Small intestine (tissue), 7 donors: ENCODE data around the gene VPS13A. TPM values are rescaled to one million over a fixed set of nuclear protein-coding genes. Genes with fewer than 3 reads are reported as not detected.

Experiments
- DNase-seq, 2 donors: peaks; one replicate each; pipeline versions ENCODE4 v3.0.0 to v3.0.0-alpha.2; 2013
- FAIRE-seq: peaks from 2 replicates; lab custom pipeline; 2012; peaks lifted over from hg19 to GRCh38; lab: Jason Lieb, UNC
- H3K27ac ChIP-seq, 3 donors: one replicate each; pipeline ENCODE4 v1.5.1; 2013; ENCODE audit warnings: low read length in 2 of 3, mild to moderate bottlenecking in 2 of 3, control low read depth in 1 of 3, inconsistent platforms in 1 of 3, low read depth in 1 of 3, moderate library complexity in 1 of 3
- H3K27me3 ChIP-seq, 3 donors: one replicate each; pipeline ENCODE4 v1.6.1; 2013; ENCODE audit warnings: low read length in 3 of 3, inconsistent platforms in 1 of 3; ENCODE audit not compliant: control insufficient read depth in 3 of 3, insufficient read depth in 3 of 3
- H3K36me3 ChIP-seq, 3 donors: one replicate each; pipeline ENCODE4 v1.6.1; 2013; ENCODE audit warnings: low read length in 3 of 3, inconsistent platforms in 1 of 3, low read depth in 1 of 3, mild to moderate bottlenecking in 1 of 3, moderate library complexity in 1 of 3; ENCODE audit not compliant: control insufficient read depth in 3 of 3, insufficient read depth in 2 of 3
- H3K4me1 ChIP-seq, 3 donors: one replicate each; pipeline ENCODE4 v1.6.1; 2013; ENCODE audit warnings: low read length in 2 of 3, inconsistent platforms in 1 of 3, low read depth in 1 of 3, mild to moderate bottlenecking in 1 of 3, moderate library complexity in 1 of 3; ENCODE audit not compliant: control insufficient read depth in 3 of 3, insufficient read depth in 2 of 3
- H3K4me3 ChIP-seq, 3 donors: one replicate each; pipeline ENCODE4 v1.5.1; 2013; ENCODE audit warnings: low read length in 3 of 3, control low read depth in 1 of 3, inconsistent platforms in 1 of 3, low read depth in 1 of 3, mild to moderate bottlenecking in 1 of 3, moderate library complexity in 1 of 3
- H3K9me3 ChIP-seq, 2 donors: one replicate each; pipeline ENCODE4 v1.6.1; 2013; ENCODE audit warnings: low read depth in 1 of 2, low read length in 1 of 2; ENCODE audit not compliant: control insufficient read depth in 2 of 2, insufficient read depth in 1 of 2
- WGBS, 3 donors: extraction: QIAGEN DNeasy Blood & Tissue Kit; methylation state at CpG; one replicate each; pipeline ENCODE4 v1.1.7; 2013; 5-methylcytosine and 5-hydroxymethylcytosine counted together
- polyA plus RNA-seq, 4 donors: library from polyadenylated mRNA; stranded (reverse) in 3 of 4; unstranded in 1 of 4; fragments of 200-250 nt in 3 of 4; fragments of 120-200 nt in 1 of 4; gene quantifications; one replicate each; pipeline versions ENCODE4 v1.2.1 to v1.2.3, GENCODE V29; 2013
- donor health status: healthy with polysubstance abuse.
- donor health status: control.
- donor health status: control.
- donor health status: Bipolar disorder and iron deficiency.
- donor health status: healthy.

Gene VPS13A
- polyA plus RNA-seq, 4 donors, result 15.3 to 54.3 (median 37.3) TPM

DNA sequence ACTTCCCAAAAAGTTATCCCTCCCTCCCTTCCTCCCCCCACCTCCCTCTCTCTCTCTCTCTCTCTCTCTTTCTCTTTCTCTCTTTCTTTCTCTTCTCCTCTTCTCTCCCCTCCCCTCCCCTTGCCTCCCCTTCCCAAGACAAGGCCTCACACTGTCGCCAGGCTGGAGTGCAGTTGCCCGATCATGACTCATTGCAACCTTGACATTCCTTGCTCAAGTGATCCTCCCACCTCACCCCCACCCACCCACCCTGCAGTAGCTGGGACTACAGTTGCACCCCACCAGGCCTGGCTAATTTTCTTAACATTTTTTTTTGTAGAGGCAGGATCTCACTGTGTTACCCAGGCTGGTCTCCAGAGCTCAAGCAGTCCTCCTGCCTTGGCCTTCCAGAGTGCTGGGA lies 32.8 kb downstream of the VPS13A start:
- Histone ChIP-seq H3K27me3 (no peaks in the 10 kb centered on the region), H3K4me1 (no peaks in the 10 kb centered on the region), H3K4me3 (no peak overlapping the region), H3K9me3 (no peaks in the 10 kb centered on the region), H3K27ac (no peak overlapping the region), H3K36me3 (peaks cover 0 to 20% (median 3%) of the 10 kb centered on the region in 3 donors)
- DNase-seq, result no peak
- 93 to 100% (median 98%) methylated on average over 2 of the region's 2 CpGs for WGBS, 3 donors
- no peak for FAIRE-seq

DNA sequence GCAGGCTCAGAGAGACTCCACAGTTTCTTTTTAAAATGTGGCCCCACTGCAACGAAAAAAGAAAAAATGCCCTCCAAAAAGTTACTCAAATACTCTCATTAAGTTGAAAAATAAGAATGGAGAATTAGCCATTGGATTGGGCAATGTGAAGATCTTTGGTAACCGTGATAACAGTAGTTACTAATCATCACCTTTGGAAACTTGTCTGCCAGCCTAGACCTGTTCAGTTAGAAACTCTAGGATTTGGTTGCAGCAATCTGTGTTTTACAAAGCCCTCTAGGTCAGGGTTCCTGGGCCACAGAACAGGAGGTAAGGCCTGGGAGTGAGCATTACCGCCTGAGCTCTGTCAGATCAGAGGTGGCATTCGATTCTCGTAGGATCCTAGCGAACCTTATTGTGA lies 34.2 kb downstream of the VPS13A start:
- no peak for DNase-seq
- Histone ChIP-seq H3K27ac (no peak overlapping the region), H3K36me3 (peaks cover 0 to 24% (median 9%) of the 10 kb centered on the region in 3 donors), H3K4me3 (no peak overlapping the region), H3K9me3 (no peaks in the 10 kb centered on the region), H3K4me1 (no peaks in the 10 kb centered on the region), H3K27me3 (no peaks in the 10 kb centered on the region)
- 91 to 97% (median 95%) methylated on average over 6 of the region's 6 CpGs for WGBS, 3 donors
- no peak for FAIRE-seq

DNA sequence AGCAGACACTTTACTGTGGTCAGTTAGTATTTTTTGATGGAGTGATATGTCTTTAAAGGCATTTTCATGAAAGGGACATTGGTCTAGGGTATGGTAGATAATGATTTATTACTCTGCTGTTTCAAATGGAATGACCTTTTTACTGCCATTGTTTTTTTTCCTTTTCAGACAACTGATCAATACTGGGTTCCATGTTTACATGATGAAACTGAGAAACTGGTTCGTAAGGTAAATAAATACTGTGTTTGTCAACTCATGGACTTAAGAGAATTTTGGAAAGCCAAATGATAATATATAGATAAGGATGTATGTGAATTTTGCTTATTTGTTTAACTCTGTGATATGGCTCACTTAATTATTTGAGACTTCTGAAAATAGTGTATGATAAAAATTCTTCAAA lies 35.5 kb downstream of the VPS13A start:
- no peaks in the 10 kb centered on the region for H3K27me3 ChIP-seq
- 83 to 90% (median 88%) methylated on average over 1 of the region's 1 CpG for WGBS, 3 donors
- no peak overlapping the region for H3K27ac ChIP-seq
- no peak for DNase-seq
- peaks cover 0 to 27% (median 9%) of the 10 kb centered on the region in 3 donors for H3K36me3 ChIP-seq
- FAIRE-seq, result no peak
- no peaks in the 10 kb centered on the region for H3K4me1 ChIP-seq
- no peaks in the 10 kb centered on the region for H3K9me3 ChIP-seq
- no peak overlapping the region for H3K4me3 ChIP-seq

DNA sequence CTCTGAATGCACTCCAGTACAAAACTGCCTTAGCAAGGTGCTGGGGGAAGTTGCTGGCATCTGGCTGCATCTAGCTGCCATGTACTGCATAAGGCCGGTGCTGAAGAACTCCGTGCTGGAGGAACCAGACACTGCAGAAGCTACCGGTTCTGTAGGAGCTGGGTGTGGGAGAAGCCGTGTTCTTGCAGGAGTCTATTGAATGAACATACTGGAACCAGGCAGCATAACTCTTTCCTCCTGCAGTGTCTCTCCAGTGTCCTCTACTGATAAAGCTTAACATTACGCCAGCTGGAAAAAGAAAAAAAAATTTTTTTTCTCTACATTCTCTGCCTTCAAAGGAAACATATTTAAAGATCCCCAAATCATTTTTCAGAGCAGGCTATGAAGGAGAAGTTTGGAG lies 38.5 kb downstream of the VPS13A start:
- 75 to 84% (median 83%) methylated on average over 5 of the region's 5 CpGs for WGBS, 3 donors
- FAIRE-seq (no peak), DNase-seq (peak in 1 of 2 donors; percentile 12)
- H3K4me1 ChIP-seq, result no peaks in the 10 kb centered on the region
- H3K27ac ChIP-seq, result no peak overlapping the region
- no peaks in the 10 kb centered on the region for H3K27me3 ChIP-seq
- no peaks in the 10 kb centered on the region for H3K9me3 ChIP-seq
- H3K4me3 ChIP-seq, result no peak overlapping the region
- H3K36me3 ChIP-seq, result peaks cover 0 to 24% (median 13%) of the 10 kb centered on the region in 3 donors

DNA sequence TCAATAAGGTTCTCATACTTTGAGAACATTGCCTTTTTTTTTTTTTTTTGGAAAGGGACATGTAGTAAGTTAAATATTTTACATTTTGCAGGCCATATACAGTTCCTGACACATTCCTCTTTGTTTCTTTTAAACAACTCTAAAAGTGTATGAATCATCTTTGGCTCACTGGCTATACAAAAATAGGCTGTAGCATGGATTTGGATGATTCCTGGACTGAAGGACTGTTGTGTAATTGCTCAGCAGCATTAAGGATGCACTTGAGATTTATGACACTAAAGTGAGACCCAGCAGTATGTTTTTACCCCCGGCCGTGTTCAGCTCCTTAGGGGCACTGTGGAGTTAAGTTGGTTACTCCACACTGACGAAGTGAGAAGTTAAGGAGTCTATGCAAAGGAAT lies 41.3 kb downstream of the VPS13A start:
- Histone ChIP-seq H3K4me3 (no peak overlapping the region), H3K4me1 (no peaks in the 10 kb centered on the region), H3K27ac (no peak overlapping the region), H3K9me3 (no peaks in the 10 kb centered on the region), H3K36me3 (peaks cover under 1 to 21% (median 11%) of the 10 kb centered on the region in 3 donors), H3K27me3 (no peaks in the 10 kb centered on the region)
- no peak for FAIRE-seq
- 73 to 96% (median 90%) methylated on average over 3 of the region's 3 CpGs for WGBS, 3 donors
- no peak for DNase-seq

DNA sequence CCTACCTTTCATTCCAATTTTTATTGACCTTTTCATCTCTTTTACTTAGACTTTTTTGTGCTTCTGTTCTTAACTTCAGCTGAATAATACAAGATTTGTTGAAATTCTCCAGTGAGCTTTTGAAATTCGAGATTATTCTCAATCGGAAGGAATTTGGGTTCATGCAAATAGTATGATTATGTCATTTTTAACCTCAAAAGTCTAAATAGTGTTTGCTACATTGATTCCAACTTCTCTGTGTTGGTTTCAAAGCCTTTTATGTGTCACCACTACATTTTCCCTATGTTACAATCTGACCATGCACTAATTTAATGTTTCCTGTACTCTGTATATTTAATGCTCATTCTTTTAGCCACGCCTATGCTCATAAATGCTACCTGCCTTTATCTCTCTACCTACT lies 44.1 kb downstream of the VPS13A start:
- no peak for DNase-seq
- Histone ChIP-seq H3K9me3 (no peaks in the 10 kb centered on the region), H3K4me3 (no peak overlapping the region), H3K27me3 (no peaks in the 10 kb centered on the region), H3K36me3 (peaks cover 3 to 12% (median 10%) of the 10 kb centered on the region in 3 donors), H3K27ac (no peak overlapping the region), H3K4me1 (no peaks in the 10 kb centered on the region)
- no peak for FAIRE-seq
- 87 to 96% (median 92%) methylated on average over 3 of the region's 3 CpGs for WGBS, 3 donors

DNA sequence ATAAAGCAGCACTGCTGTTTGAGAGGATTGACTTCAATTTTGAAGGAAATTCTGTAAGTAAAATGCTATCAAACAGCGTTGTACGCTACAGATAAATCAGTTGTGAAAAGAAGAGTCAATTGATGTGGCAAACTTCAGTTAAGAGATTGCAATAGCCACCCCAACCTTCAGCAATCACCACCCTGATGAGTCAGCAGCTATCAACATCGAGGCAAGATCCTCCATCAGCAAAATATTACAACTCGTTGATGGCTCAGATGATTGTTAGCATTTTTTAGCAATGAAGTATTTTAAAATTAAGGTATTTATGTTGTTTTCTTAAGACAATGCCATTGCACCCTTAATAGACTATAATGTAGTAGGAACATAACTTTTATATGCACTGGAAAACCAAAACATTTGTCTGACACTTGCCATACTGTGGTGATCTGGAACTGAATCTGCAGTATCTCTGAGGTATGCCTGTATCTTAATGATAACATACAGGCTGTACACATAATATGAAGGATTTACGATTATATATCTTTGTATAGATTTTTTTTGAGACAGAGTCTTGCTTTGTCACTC lies 47.5 kb downstream of the VPS13A start:
- Histone ChIP-seq H3K36me3 (peaks cover 12 to 18% (median 15%) of the 10 kb centered on the region in 3 donors), H3K27me3 (no peaks in the 10 kb centered on the region), H3K4me1 (no peaks in the 10 kb centered on the region), H3K9me3 (no peaks in the 10 kb centered on the region), H3K4me3 (no peak overlapping the region), H3K27ac (no peak overlapping the region)
- FAIRE-seq (no peak), DNase-seq (no peak)
- 72 to 80% (median 74%) methylated on average over 5 of the region's 5 CpGs for WGBS, 3 donors

DNA sequence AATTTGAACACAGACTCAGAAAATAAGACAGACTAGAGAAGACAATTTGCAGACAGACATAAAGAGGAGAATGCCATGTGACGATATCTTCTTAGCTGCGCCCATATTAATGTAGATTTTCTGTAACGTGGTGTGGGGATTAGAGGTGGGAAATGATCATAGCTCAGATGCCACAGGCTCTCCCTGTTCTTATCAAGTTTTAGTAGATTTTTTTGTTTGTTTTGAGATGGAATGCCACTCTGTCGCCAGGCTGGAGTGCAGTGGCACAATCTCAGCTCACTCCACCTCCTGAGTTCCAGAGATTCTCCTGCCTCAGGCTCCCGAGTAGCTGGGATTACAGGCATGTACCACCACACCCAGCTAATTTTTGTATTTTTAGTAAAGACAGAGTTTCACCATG lies 59.4 kb downstream of the VPS13A start:
- no peak for DNase-seq
- peaks cover 0 to 16% (median 2%) of the 10 kb centered on the region in 3 donors for H3K36me3 ChIP-seq
- WGBS, 3 donors, result 73 to 85% (median 81%) methylated on average over 5 of the region's 5 CpGs
- no peaks in the 10 kb centered on the region for H3K27me3 ChIP-seq
- H3K27ac ChIP-seq, result no peak overlapping the region
- no peak for FAIRE-seq
- no peak overlapping the region for H3K4me3 ChIP-seq
- peaks cover 0 to 4% of the 10 kb centered on the region in 2 donors for H3K9me3 ChIP-seq
- H3K4me1 ChIP-seq, result no peaks in the 10 kb centered on the region

DNA sequence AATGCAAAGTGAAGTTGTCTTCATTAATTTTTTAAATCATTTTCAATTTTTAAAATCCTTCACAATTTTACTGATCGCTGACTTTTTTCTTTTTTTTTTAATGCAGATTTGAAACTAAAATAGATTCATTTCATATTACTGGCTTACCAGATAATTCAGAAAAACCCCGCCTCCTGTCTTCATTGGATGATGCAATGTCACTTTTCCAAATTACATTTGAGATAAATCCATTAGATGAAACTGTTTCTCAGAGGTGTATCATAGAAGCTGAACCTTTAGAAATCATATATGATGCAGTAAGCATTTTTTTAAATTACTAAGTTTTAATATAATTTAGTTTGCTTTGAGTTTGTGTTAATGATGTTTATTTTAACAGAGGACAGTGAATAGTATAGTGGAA lies 60.6 kb downstream of the VPS13A start:
- 96 to 100% (median 98%) methylated on average over 2 of the region's 2 CpGs for WGBS, 3 donors
- H3K4me3 ChIP-seq, result no peak overlapping the region
- FAIRE-seq, result no peak

More for the DNA sequence above, 60.6 kb downstream of the VPS13A start:
- DNase-seq, result no peak
- Histone ChIP-seq H3K27me3 (no peaks in the 10 kb centered on the region), H3K9me3 (no peaks in the 10 kb centered on the region), H3K27ac (no peak overlapping the region), H3K4me1 (no peaks in the 10 kb centered on the region), H3K36me3 (peaks cover 2 to 16% (median 2%) of the 10 kb centered on the region in 3 donors)
